22Rv1 (cell line): ENCODE measurements around the gene ERCC2.

Experiments
- CTCF ChIP-seq: fragments of 450-650 bp; IDR thresholded peaks from 2 replicates; pipeline ENCODE4 v1.5.1; 2017; ENCODE audit warnings: mild to moderate bottlenecking
- ZFX ChIP-seq: fragments of 450-650 bp; IDR thresholded peaks from 2 replicates; pipeline ENCODE4 v1.6.1; 2017; ENCODE audit warnings: antibody characterized with exemption, borderline replicate concordance

DNA sequence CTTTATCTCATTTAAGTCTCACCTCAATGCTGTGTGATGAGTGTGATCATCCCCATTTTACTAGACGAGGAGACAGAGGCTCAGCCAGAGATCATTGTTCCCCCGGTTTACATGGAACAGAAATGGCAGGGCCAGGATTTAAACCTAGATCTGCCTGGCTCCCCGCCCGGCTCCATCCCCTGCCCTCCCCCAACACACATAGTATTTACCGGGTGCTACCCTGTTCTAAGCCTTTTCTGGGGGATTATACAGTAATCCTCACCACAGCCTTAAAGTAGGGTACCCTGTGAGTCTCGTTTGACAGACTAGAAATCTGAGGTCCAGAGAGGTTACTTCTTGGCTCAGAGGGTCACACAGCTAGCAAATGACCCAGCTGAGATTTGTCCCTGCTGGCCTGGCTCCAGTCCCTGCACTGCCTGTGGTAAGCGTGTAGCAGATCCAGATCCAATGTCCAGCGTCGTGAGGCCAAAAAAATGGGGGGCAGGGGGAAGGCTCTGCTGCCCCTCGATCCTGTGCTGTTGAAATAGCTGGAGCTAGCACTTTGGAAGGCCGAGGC, 33.6 kb downstream of the ERCC2 start:
- TF ChIP-seq CTCF, result no peak
- no peak for TF ChIP-seq ZFX
